Body of pancreas (tissue), 4 donors: ENCODE results near the gene HYAL2. TPM values are rescaled to one million over a fixed set of nuclear protein-coding genes. Genes with fewer than 3 reads are reported as not detected.

Experiments used
- ATAC-seq: fragments of 150-250 bp; one replicate; pipeline ENCODE4 v1.9.1; 2016
- DNase-seq, 4 donors: peaks; one replicate each; pipeline ENCODE4 v3.0.0-alpha.2; 2019
- H3K27ac ChIP-seq, 4 donors: fragments of 200-600 bp; sonication (generic); 1 replicate in 3 of 4; 2 replicates in 1 of 4; pipeline versions ENCODE4 v1.5.1 to v1.6.1; 2016 to 2019; ENCODE audit warnings: mild to moderate bottlenecking in 1 of 4, mixed read lengths in 1 of 4, moderate library complexity in 1 of 4
- H3K27me3 ChIP-seq, 2 donors: fragments of 200-600 bp; sonication (generic); one replicate each; pipeline ENCODE4 v1.6.0; 2016; ENCODE audit warnings: mild to moderate bottlenecking in 1 of 2
- H3K36me3 ChIP-seq, 2 donors: fragments of 200-600 bp; sonication (generic); replicated peaks in 1 of 2; 2 replicates each; pipeline ENCODE4 v1.5.1; 2016; ENCODE audit warnings: low read depth in 2 of 2; ENCODE audit not compliant: insufficient read depth in 1 of 2
- H3K4me1 ChIP-seq: fragments of 200-600 bp; sonication (generic); one replicate; pipeline ENCODE4 v1.6.0; 2016
- H3K4me3 ChIP-seq, 2 donors: fragments of 200-600 bp; sonication (generic); 1 replicate in 1 of 2; 2 replicates in 1 of 2; pipeline ENCODE4 v1.5.1; 2016 to 2019
- H3K9me3 ChIP-seq, 3 donors: fragments of 200-600 bp; sonication (generic); 1 replicate in 2 of 3; 2 replicates in 1 of 3; pipeline ENCODE4 v1.5.1; 2016
- POLR2A ChIP-seq, 3 donors: fragments of 450-650 bp; IDR thresholded peaks; one replicate each; pipeline ENCODE4 v1.6.1; 2016; ENCODE audit warnings: antibody characterized with exemption in 3 of 3, mild to moderate bottlenecking in 2 of 3
- WGBS, 2 donors: methylation state at CpG; one replicate each; pipeline ENCODE4 v1.1.5; 2017; 5-methylcytosine and 5-hydroxymethylcytosine counted together
- intact Hi-C: fragments of 100-400 bp; cut with DNase I; formaldehyde crosslinking; loops from one replicate; pipeline ENCODE4 v1.15.1; 2023
- total RNA-seq, 2 donors: library from RNA; depleted of rRNA; stranded (reverse); fragments of >200 nt; gene quantifications; one replicate each; pipeline ENCODE4 v1.1.0, GENCODE V29; 2016
- TF ChIP-seq, protein P1 (sequence below), 7 experiments: fragments of 450-650 bp in 4 of 7; fragments of 200-600 bp in 3 of 7; sonication (generic) in 3 of 7; IDR thresholded peaks; one replicate each; pipeline ENCODE4 v1.5.1; 2016 to 2019; ENCODE audit warnings: antibody characterized with exemption in 7 of 7

Gene HYAL2
- total RNA-seq, 2 donors from 2014 or later = 35.6 to 48.3 TPM

DNA sequence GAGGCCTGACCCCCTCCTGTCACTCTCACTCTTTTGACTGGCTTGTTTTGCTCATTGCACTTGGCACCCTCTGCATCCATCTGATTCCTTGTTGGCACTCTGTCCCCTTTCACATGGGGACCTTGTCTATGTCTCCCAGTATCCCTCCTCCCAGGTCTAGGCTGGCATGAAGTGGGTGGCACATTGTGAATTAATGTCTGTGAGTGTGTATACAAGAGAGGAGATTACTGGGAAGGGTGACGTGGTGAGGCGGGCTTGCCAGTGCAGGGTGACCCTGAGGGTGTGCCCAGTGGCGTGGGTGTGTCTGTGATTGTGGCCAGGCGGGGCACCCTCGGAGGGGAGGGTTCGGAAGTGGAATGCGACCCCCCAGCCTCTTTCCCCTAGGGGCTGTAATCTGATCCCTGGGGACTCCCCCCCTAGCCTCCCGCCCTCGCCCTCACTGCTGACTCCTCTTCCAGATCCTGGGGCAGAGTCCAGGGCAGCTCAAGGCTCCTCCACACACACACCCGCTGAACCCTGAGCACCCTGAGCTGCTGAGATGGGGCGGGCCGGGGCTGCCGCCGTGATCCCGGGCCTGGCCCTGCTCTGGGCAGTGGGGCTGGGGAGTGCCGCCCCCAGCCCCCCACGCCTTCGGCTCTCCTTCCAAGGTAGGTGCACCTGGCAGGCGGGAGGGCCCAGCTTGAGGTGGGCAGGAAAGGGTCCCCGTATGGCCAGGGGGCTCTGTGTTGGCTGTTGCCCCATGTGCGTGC is 53.7 kb downstream of the HYAL2 start, which contains the start of gene SEMA3B:
SEMA3B (plus strand) TSS at position 445 of the 749 bp plus-strand sequence; CDS start at position 539, 94 bp downstream.
- Histone ChIP-seq H3K4me3 (peak within 1 kb of the TSS; percentile 4 to 16), H3K9me3 (no peaks in the 10 kb centered on the region), H3K27me3 (no peaks in the 10 kb centered on the region), H3K4me1 (peaks cover 97% of the 10 kb centered on the region), H3K36me3 (no peaks in the 10 kb centered on the region), H3K27ac (peak within 1 kb of the TSS; percentile 93 to 97 (median 94))
- TF ChIP-seq, protein P1, sequence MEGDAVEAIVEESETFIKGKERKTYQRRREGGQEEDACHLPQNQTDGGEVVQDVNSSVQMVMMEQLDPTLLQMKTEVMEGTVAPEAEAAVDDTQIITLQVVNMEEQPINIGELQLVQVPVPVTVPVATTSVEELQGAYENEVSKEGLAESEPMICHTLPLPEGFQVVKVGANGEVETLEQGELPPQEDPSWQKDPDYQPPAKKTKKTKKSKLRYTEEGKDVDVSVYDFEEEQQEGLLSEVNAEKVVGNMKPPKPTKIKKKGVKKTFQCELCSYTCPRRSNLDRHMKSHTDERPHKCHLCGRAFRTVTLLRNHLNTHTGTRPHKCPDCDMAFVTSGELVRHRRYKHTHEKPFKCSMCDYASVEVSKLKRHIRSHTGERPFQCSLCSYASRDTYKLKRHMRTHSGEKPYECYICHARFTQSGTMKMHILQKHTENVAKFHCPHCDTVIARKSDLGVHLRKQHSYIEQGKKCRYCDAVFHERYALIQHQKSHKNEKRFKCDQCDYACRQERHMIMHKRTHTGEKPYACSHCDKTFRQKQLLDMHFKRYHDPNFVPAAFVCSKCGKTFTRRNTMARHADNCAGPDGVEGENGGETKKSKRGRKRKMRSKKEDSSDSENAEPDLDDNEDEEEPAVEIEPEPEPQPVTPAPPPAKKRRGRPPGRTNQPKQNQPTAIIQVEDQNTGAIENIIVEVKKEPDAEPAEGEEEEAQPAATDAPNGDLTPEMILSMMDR (IDR thresholded peaks at IDR 0.05) = peak in 1 of 7 experiments; percentile 9
- TF ChIP-seq POLR2A (IDR thresholded peaks at IDR 0.05) = peak; percentile 84 to 90 (median 85)
- WGBS, 2 donors = 10 to 28% methylated on average over 15 to 21 of the region's 21 CpGs
- peak; percentile 92 to 97 (median 96) for DNase-seq
- intact Hi-C loops = no loop called here
- peak; percentile 75 for ATAC-seq

- Histone ChIP-seq H3K27ac (peak overlapping the region; percentile 93 to 97 (median 94)), H3K36me3 (no peaks in the 10 kb centered on the region), H3K9me3 (no peaks in the 10 kb centered on the region), H3K4me3 (no peak overlapping the region), H3K27me3 (no peaks in the 10 kb centered on the region), H3K4me1 (peaks cover 92% of the 10 kb centered on the region)
- no peak for ATAC-seq
- WGBS, 2 donors = 8 to 37% methylated on average over 3 of the region's 3 CpGs
- no peak for DNase-seq
- TF ChIP-seq, protein P1 (IDR thresholded peaks at IDR 0.05) = no peak
- TF ChIP-seq POLR2A (IDR thresholded peaks at IDR 0.05) = no peak
- intact Hi-C loops = no loop called here
These were observed 54.3 kb downstream of the HYAL2 start for GRCh38 chr3:50268276-50268675.

Other genes starting within 250 kb of the HYAL2 start
- gene RBM5, start 233.8 kb downstream of the HYAL2 start, total RNA-seq = 100 to 1,000 TPM; 139 to 308 TPM
- 10 to 100 TPM in 1 of 2 donors, 1 to 10 TPM in 1; 5.2 to 25.4 TPM for gene SEMA3F, start 167.4 kb downstream of the HYAL2 start, total RNA-seq
- gene GNAT1, start 131.1 kb downstream of the HYAL2 start, total RNA-seq = not detected
- 10 to 100 TPM in 1 of 2 donors, 1 to 10 TPM in 1; 4.6 to 48.0 TPM for gene SLC38A3, start 117.5 kb downstream of the HYAL2 start, total RNA-seq
- gene GNAI2, start 86.5 kb downstream of the HYAL2 start, total RNA-seq = 10 to 100 TPM; 46.2 to 53.7 TPM
- gene SEMA3B, start 53.6 kb downstream of the HYAL2 start, total RNA-seq = 100 to 1,000 TPM in 1 of 2 donors, 10 to 100 TPM in 1; 71.1 to 116 TPM
- not detected for gene LSMEM2, start 43.7 kb downstream of the HYAL2 start, total RNA-seq
- 100 to 1,000 TPM in 1 of 2 donors, 10 to 100 TPM in 1; 75.8 to 103 TPM for gene IFRD2, start 30.3 kb downstream of the HYAL2 start, total RNA-seq
- 1 to 10 TPM in 1 of 2 donors, under 1 TPM in 1; 0.99 to 2.3 TPM for gene HYAL3, start 23.3 kb downstream of the HYAL2 start, total RNA-seq
- gene NAA80, start 23.3 kb downstream of the HYAL2 start, total RNA-seq = 10 to 100 TPM in 1 of 2 donors, 1 to 10 TPM in 1; 4.4 to 11.2 TPM
- 10 to 100 TPM; 13.0 to 20.4 TPM for gene HYAL1, start 19.2 kb downstream of the HYAL2 start, total RNA-seq
- gene TUSC2, start 5.5 kb upstream of the HYAL2 start, total RNA-seq = 10 to 100 TPM; 12.9 to 31.6 TPM
- gene RASSF1, start 18.1 kb upstream of the HYAL2 start, total RNA-seq = 10 to 100 TPM; 26.7 to 30.0 TPM
- gene ZMYND10, start 23.0 kb upstream of the HYAL2 start, total RNA-seq = 1 to 10 TPM; 1.3 to 2.3 TPM
- 10 to 100 TPM; 27.0 to 30.9 TPM for gene NPRL2, start 28.0 kb upstream of the HYAL2 start, total RNA-seq
- 10 to 100 TPM; 11.4 to 29.0 TPM for gene CYB561D2, start 28.1 kb upstream of the HYAL2 start, total RNA-seq
- 10 to 100 TPM; 39.4 to 54.1 TPM for gene TMEM115, start 36.8 kb upstream of the HYAL2 start, total RNA-seq
- 1 to 10 TPM; 1.3 TPM for gene CACNA2D2, start 180.9 kb upstream of the HYAL2 start, total RNA-seq
- 10 to 100 TPM in 1 of 2 donors, 1 to 10 TPM in 1; 6.3 to 11.4 TPM for gene C3orf18, start 245.0 kb upstream of the HYAL2 start, total RNA-seq
- gene HEMK1, start 246.8 kb upstream of the HYAL2 start, total RNA-seq = 1 to 10 TPM; 6.7 to 9.6 TPM